ENCODE data around the gene TGFA. TPM values are rescaled to one million over a fixed set of nuclear protein-coding genes. Genes with fewer than 3 reads are reported as not detected.
"Not testable (repeated sequence)": the region's sequence is repeated elsewhere in the genome, so short reads cannot be mapped to it uniquely, and the experiment has no call there.

Gene TGFA
- polyA plus RNA-seq, 4 donors, result 0.55 to 19.4 (median 17.7) TPM

GRCh38 chr2:70468878-70469277 lies 84.7 kb downstream of the TGFA start:
- DNase-seq (ENCODE audit: low read depth in 4 of 4, low spot score in 3 of 4), result no peak

GRCh38 chr2:70467831-70468779 lies 85.5 kb downstream of the TGFA start:
- no peak for DNase-seq (ENCODE audit: low read depth in 4 of 4, low spot score in 3 of 4)

GRCh38 chr2:70467237-70467636 lies 86.4 kb downstream of the TGFA start:
- DNase-seq (ENCODE audit: low read depth in 4 of 4, low spot score in 3 of 4), result no peak

- DNase-seq (ENCODE audit: low read depth in 4 of 4, low spot score in 3 of 4), result not testable (repeated sequence)
These were observed 87.0 kb downstream of the TGFA start for GRCh38 chr2:70466647-70467046.

- DNase-seq (ENCODE audit: low read depth in 4 of 4, low spot score in 3 of 4), result no peak
These were observed 89.6 kb downstream of the TGFA start for GRCh38 chr2:70463997-70464396.

GRCh38 chr2:70463581-70463980 lies 90.0 kb downstream of the TGFA start:
- no peak for DNase-seq (ENCODE audit: low read depth in 4 of 4, low spot score in 3 of 4)

- DNase-seq (ENCODE audit: low read depth in 4 of 4, low spot score in 3 of 4), result no peak
These were observed 91.4 kb downstream of the TGFA start for GRCh38 chr2:70461981-70462876.

GRCh38 chr2:70461414-70461813 lies 92.2 kb downstream of the TGFA start:
- no peak for DNase-seq (ENCODE audit: low read depth in 4 of 4, low spot score in 3 of 4)

GRCh38 chr2:70460333-70460732 lies 93.3 kb downstream of the TGFA start:
- DNase-seq (ENCODE audit: low read depth in 4 of 4, low spot score in 3 of 4), result no peak

GRCh38 chr2:70458661-70459060 lies 95.0 kb downstream of the TGFA start:
- no peak for DNase-seq (ENCODE audit: low read depth in 4 of 4, low spot score in 3 of 4)

GRCh38 chr2:70456585-70457495 lies 96.8 kb downstream of the TGFA start:
- no peak for DNase-seq (ENCODE audit: low read depth in 4 of 4, low spot score in 3 of 4)

- no peak for DNase-seq (ENCODE audit: low read depth in 4 of 4, low spot score in 3 of 4)
These were observed 98.6 kb downstream of the TGFA start for GRCh38 chr2:70454936-70455544.

GRCh38 chr2:70450641-70451250 lies 102.9 kb downstream of the TGFA start:
- no peak for DNase-seq (ENCODE audit: low read depth in 4 of 4, low spot score in 3 of 4)

GRCh38 chr2:70448041-70448440 lies 105.6 kb downstream of the TGFA start:
- no peak for DNase-seq (ENCODE audit: low read depth in 4 of 4, low spot score in 3 of 4)

- no peak for DNase-seq (ENCODE audit: low read depth in 4 of 4, low spot score in 3 of 4)
These were observed 109.9 kb downstream of the TGFA start for GRCh38 chr2:70443726-70444125.

- DNase-seq (ENCODE audit: low read depth in 4 of 4, low spot score in 3 of 4), result no peak
These were observed 110.6 kb downstream of the TGFA start for GRCh38 chr2:70443078-70443465.

GRCh38 chr2:70442301-70443077 lies 111.1 kb downstream of the TGFA start:
- DNase-seq (ENCODE audit: low read depth in 4 of 4, low spot score in 3 of 4), result no peak

GRCh38 chr2:70440621-70441020 lies 113.0 kb downstream of the TGFA start:
- no peak for DNase-seq (ENCODE audit: low read depth in 4 of 4, low spot score in 3 of 4)

- no peak for DNase-seq (ENCODE audit: low read depth in 4 of 4, low spot score in 3 of 4)
These were observed 118.5 kb downstream of the TGFA start for GRCh38 chr2:70435138-70435537.
